ENCODE results near the gene ZNF260. TPM values are rescaled to one million over a fixed set of nuclear protein-coding genes. Genes with fewer than 3 reads are reported as not detected.
A peak's percentile ranks its signal among the peaks of the same experiment; 100 is the strongest.

The ZNF260 gene
- polyA plus RNA-seq, 1 donor, result 10.5 TPM

GRCh38 chr19:36489920-36490415 lies 38.1 kb downstream of the ZNF260 start:
- DNase-seq, result no peak

GRCh38 chr19:36489118-36489919 lies 38.8 kb downstream of the ZNF260 start, which contains the start of gene ZNF566:
TSS of gene ZNF566 (minus strand) at chr19:36489561. CDS start at chr19:36476557, 13,004 bp downstream.
- DNase-seq, result peak; percentile 93

GRCh38 chr19:36488846-36489117 lies 39.3 kb downstream of the ZNF260 start:
- DNase-seq, result no peak

GRCh38 chr19:36488118-36488845 lies 39.8 kb downstream of the ZNF260 start:
- DNase-seq, result no peak

- DNase-seq, result no peak
These were observed 44.4 kb downstream of the ZNF260 start for GRCh38 chr19:36483653-36484052.

GRCh38 chr19:36482876-36483275 lies 45.2 kb downstream of the ZNF260 start:
- no peak for DNase-seq

Other genes with a start within 250 kb of the ZNF260 start
- gene ZFP14, start 149.1 kb downstream of the ZNF260 start, polyA plus RNA-seq (ENCODE audit: insufficient read length), result 5.2 TPM
- gene ZFP82, start 109.6 kb downstream of the ZNF260 start, polyA plus RNA-seq (ENCODE audit: insufficient read length), result 7.5 TPM
- 7.3 TPM for gene ZNF566, start 38.7 kb downstream of the ZNF260 start, polyA plus RNA-seq (ENCODE audit: insufficient read length)
- gene ZNF529, start 45.0 kb upstream of the ZNF260 start, polyA plus RNA-seq (ENCODE audit: insufficient read length), result 15.3 TPM
- gene ZNF382, start 77.0 kb upstream of the ZNF260 start, polyA plus RNA-seq (ENCODE audit: insufficient read length), result 11.1 TPM
- gene ZNF461, start 138.6 kb upstream of the ZNF260 start, polyA plus RNA-seq (ENCODE audit: insufficient read length), result 7.2 TPM
- 6.6 TPM for gene ZNF567, start 159.3 kb upstream of the ZNF260 start, polyA plus RNA-seq (ENCODE audit: insufficient read length)
- gene ZNF850, start 244.5 kb upstream of the ZNF260 start, polyA plus RNA-seq (ENCODE audit: insufficient read length), result 1.3 TPM